K562 (cell line): ENCODE measurements around the gene RSF1. TPM values are rescaled to one million over a fixed set of nuclear protein-coding genes. Genes with fewer than 3 reads are reported as not detected.

Experiments used
- ATAC-seq: fragments of 200-7000 bp; cut with Tn5 transposase; 3 replicates; pipeline ENCODE4 v1.9.1; 2020; ENCODE audit warnings: moderate library complexity
- BruUV-seq: library from RNA; stranded (reverse); fragments of 400-500 nt; replicated peaks from 2 replicates; lab custom pipeline; 2021; lab: Mats Ljungman, UMichigan
- CTCF ChIA-PET: fragments of 300-600 bp; formaldehyde crosslinking; extraction: SDS; loops from one replicate; lab custom pipeline; 2021; ENCODE audit warnings: low intra/inter-chr PET ratio; lab: Yijun Ruan, JAX
- POLR2A ChIA-PET: fragments of 300-600, 350-650 bp; sonication (Branson Sonifier 250); formaldehyde crosslinking; extraction: SDS; loops from one replicate; lab custom pipeline; 2021; ENCODE audit warnings: antibody characterized with exemption, inconsistent platforms; lab: Yijun Ruan, JAX
- DNase-seq, 4 experiments: peaks; one replicate each; pipeline versions ENCODE4 v3.0.0 to v3.0.0-alpha.2; 2011 to 2018; ENCODE audit warnings: low spot score in 3 of 4, mixed read lengths in 3 of 4; ENCODE audit errors: extremely low read depth in 1 of 4
- FAIRE-seq: peaks from 2 replicates; lab custom pipeline; 2011; peaks lifted over from hg19 to GRCh38; lab: Jason Lieb, UNC
- H2AFZ ChIP-seq: 2 replicates; pipeline ENCODE4 v1.6.0; 2011; ENCODE audit warnings: low read depth, low read length, control low read depth, inconsistent platforms
- H3K27ac ChIP-seq: fragments of 200-600 bp; 3 replicates; pipeline ENCODE4 v1.8.0; 2011; ENCODE audit warnings: low read depth, mild to moderate bottlenecking, control low read depth, inconsistent platforms, low read length, moderate library complexity, mixed read lengths; ENCODE audit errors: extremely low read depth
- H3K27me3 ChIP-seq, 2 experiments: fragments of 300-600 bp in 1 of 2; 2 replicates in 1 of 2; 3 replicates in 1 of 2; pipeline versions ENCODE4 v1.6.0 to v1.8.0; 2011; ENCODE audit warnings: inconsistent platforms in 2 of 2, low read length in 2 of 2, mild to moderate bottlenecking in 1 of 2, mixed read lengths in 1 of 2, moderate library complexity in 1 of 2; ENCODE audit not compliant: control insufficient read depth in 2 of 2, insufficient read depth in 2 of 2
- H3K36me3 ChIP-seq: fragments of 300-600 bp; 3 replicates; pipeline ENCODE4 v1.8.0; 2011; ENCODE audit warnings: mild to moderate bottlenecking, low read length, inconsistent platforms; ENCODE audit not compliant: control insufficient read depth, insufficient read depth
- H3K4me1 ChIP-seq, 2 experiments: fragments of 200-600 bp in 1 of 2; replicated peaks in 1 of 2; 2 replicates in 1 of 2; 3 replicates in 1 of 2; pipeline versions ENCODE4 v1.5.1 to v1.8.0; 2011; ENCODE audit warnings: inconsistent platforms in 2 of 2, low read length in 2 of 2, mild to moderate bottlenecking in 1 of 2, mixed read lengths in 1 of 2, moderate library complexity in 1 of 2; ENCODE audit not compliant: control insufficient read depth in 2 of 2, insufficient read depth in 2 of 2
- H3K4me2 ChIP-seq: 2 replicates; pipeline ENCODE4 v1.6.1; 2011; ENCODE audit warnings: low read length, control low read depth, inconsistent platforms, mixed read lengths; ENCODE audit not compliant: insufficient read depth
- H3K4me3 ChIP-seq: fragments of 200-600 bp; sonication (generic), shearing (Covaris generic); 2 replicates; pipeline ENCODE4 v1.5.1; 2016; ENCODE audit warnings: control low read depth, inconsistent platforms
- H3K79me2 ChIP-seq: fragments of 200-600 bp; 3 replicates; pipeline ENCODE4 v1.8.0; 2011; ENCODE audit warnings: low read length, inconsistent platforms; ENCODE audit not compliant: control insufficient read depth, insufficient read depth
- H3K9ac ChIP-seq, 2 experiments: 2 replicates each; pipeline versions ENCODE4 v1.6.0 to v1.6.1; 2011; ENCODE audit warnings: low read depth in 2 of 2, low read length in 2 of 2, control low read depth in 1 of 2, inconsistent platforms in 1 of 2, mild to moderate bottlenecking in 1 of 2, mixed read lengths in 1 of 2; ENCODE audit not compliant: insufficient read depth in 1 of 2
- H3K9me1 ChIP-seq: one replicate; pipeline ENCODE4 v1.6.0; 2011; ENCODE audit warnings: inconsistent platforms, mild to moderate bottlenecking, low read length, moderate library complexity; ENCODE audit not compliant: control insufficient read depth, insufficient read depth
- H3K9me3 ChIP-seq: replicated peaks from 2 replicates; pipeline ENCODE4 v1.5.1; 2011; ENCODE audit warnings: low read depth, low read length, inconsistent platforms; ENCODE audit not compliant: control insufficient read depth, insufficient read depth
- H4K20me1 ChIP-seq: replicated peaks from 2 replicates; pipeline ENCODE4 v1.6.1; 2011; ENCODE audit warnings: low read length, inconsistent platforms, mixed read lengths; ENCODE audit not compliant: control insufficient read depth, insufficient read depth
- ATF3 ChIP-seq, 2 experiments: fragments of 450-650 bp in 1 of 2; sonication (generic) in 1 of 2; formaldehyde crosslinking in 1 of 2; IDR thresholded peaks in 1 of 2; conservative IDR thresholded peaks in 1 of 2; 2 replicates each; pipeline versions ENCODE4 v1.6.1 to v1.8.1; 2016 to 2023; ENCODE audit warnings: mild to moderate bottlenecking in 2 of 2, moderate library complexity in 2 of 2, inconsistent platforms in 1 of 2, missing genetic modification reagents in 1 of 2
- CBX3 ChIP-seq, 2 experiments: IDR thresholded peaks; 1 replicate in 1 of 2; 2 replicates in 1 of 2; pipeline ENCODE4 v1.6.1; 2012; ENCODE audit warnings: inconsistent platforms in 2 of 2, low read length in 2 of 2, borderline replicate concordance in 1 of 2, control low read depth in 1 of 2
- CEBPZ ChIP-seq: fragments of 150-350 bp; IDR thresholded peaks from 2 replicates; pipeline ENCODE4 v1.6.1; 2014; ENCODE audit warnings: low read depth, mild to moderate bottlenecking, low read length, borderline replicate concordance
- ESRRA ChIP-seq: fragments of 450-650 bp; IDR thresholded peaks from 2 replicates; pipeline ENCODE4 v1.6.1; 2014; ENCODE audit warnings: low read depth, mild to moderate bottlenecking, moderate library complexity, borderline replicate concordance
- GABPB2 ChIP-seq: fragments of 250-450 bp; sonication (Bioruptor Pico); conservative IDR thresholded peaks from 2 replicates; pipeline ENCODE4 v1.5.1; 2021; ENCODE audit warnings: mild to moderate bottlenecking
- IRF1 ChIP-seq: sonication (generic); formaldehyde crosslinking; IDR thresholded peaks from 2 replicates; pipeline ENCODE4 v1.8.0; 2022; ENCODE audit warnings: missing genetic modification reagents, mild to moderate bottlenecking, borderline replicate concordance
- MEIS2 ChIP-seq: fragments of 450-650 bp; IDR thresholded peaks from 2 replicates; pipeline ENCODE4 v1.6.1; 2014; ENCODE audit warnings: mild to moderate bottlenecking; ENCODE audit not compliant: partially characterized antibody
- TRIM24 ChIP-seq, 2 experiments: fragments of 450-650 bp; IDR thresholded peaks; 2 replicates each; pipeline ENCODE4 v1.6.1; 2016
- ZFP36 ChIP-seq: fragments of 150-350 bp; IDR thresholded peaks from 2 replicates; pipeline ENCODE4 v1.6.1; 2018; ENCODE audit warnings: low read length, low read depth; ENCODE audit not compliant: partially characterized antibody
- ZKSCAN1 ChIP-seq: fragments of 150-350 bp; IDR thresholded peaks from 2 replicates; pipeline ENCODE4 v1.6.1; 2016; ENCODE audit warnings: low read depth, low read length
- ZNF12 ChIP-seq: sonication (generic); formaldehyde crosslinking; IDR thresholded peaks from 2 replicates; pipeline ENCODE4 v1.4.0; 2020; ENCODE audit warnings: mild to moderate bottlenecking, missing genetic modification reagents
- ZNF280A ChIP-seq: fragments of 450-650 bp; IDR thresholded peaks from 2 replicates; pipeline ENCODE4 v1.6.1; 2018; ENCODE audit warnings: mild to moderate bottlenecking, low read depth; ENCODE audit not compliant: partially characterized antibody
- ZNF354B ChIP-seq: fragments of 250-450 bp; sonication (Bioruptor Pico); IDR thresholded peaks from 2 replicates; pipeline ENCODE4 v1.4.0; 2020
- WGBS: fragments of 100-300 bp; shearing (Covaris generic); methylation state at CpG from one replicate; pipeline ENCODE4 v1.1.6; 2016; ENCODE audit warnings: low coverage, mixed read lengths; ENCODE audit not compliant: insufficient coverage; ENCODE audit errors: missing lambda C conversion rate; 5-methylcytosine and 5-hydroxymethylcytosine counted together
- in situ Hi-C: fragments of 300-500 bp; cut with MboI; formaldehyde crosslinking; loops from 4 replicates; pipeline ENCODE4 v1.15.0; 2018; ENCODE audit warnings: inconsistent platforms, mixed read lengths
- intact Hi-C: fragments of 100-400 bp; cut with micrococcal nuclease; formaldehyde crosslinking; loops from 2 replicates; pipeline ENCODE4 v1.14.2; 2022
- polyA plus RNA-seq, 8 experiments: library from polyadenylated mRNA; depleted of rRNA in 4 of 8; stranded (reverse) in 5 of 8; unstranded in 3 of 8; fragments of >200 nt; fragmentation: Nextera tagmentation in 2 of 8; fragmentation: Illumina TruSeq in 1 of 8; extraction: Ambion mirVana in 2 of 8; extraction: Trizol in 1 of 8; gene quantifications; 2 replicates each; pipeline versions ENCODE4 v1.2.1 to v1.2.3, GENCODE V29; 2011 to 2014; ENCODE audit warnings: inconsistent platforms in 1 of 8, missing spikeins in 1 of 8
- total RNA-seq, 7 experiments: library from RNA; depleted of rRNA in 6 of 7; stranded (reverse); fragments of >200 nt in 6 of 7; fragmentation: Illumina TruSeq in 2 of 7; extraction: Trizol in 2 of 7; gene quantifications; 2 replicates each; pipeline versions ENCODE4 v1.2.1 to v1.2.3, GENCODE V29; 2011 to 2021; ENCODE audit warnings: low replicate concordance in 1 of 7
- TF ChIP-seq, protein P1 (sequence below): fragments of 450-650 bp; IDR thresholded peaks from 2 replicates; pipeline ENCODE4 v1.6.1; 2016

RSF1 gene
- total and polyA plus RNA-seq, 9 of the 15 experiments (the other 6 are each of a cell fraction or from before 2014, with no cell fraction given), result 9.7 to 63.6 (median 42.8) TPM

DNA sequence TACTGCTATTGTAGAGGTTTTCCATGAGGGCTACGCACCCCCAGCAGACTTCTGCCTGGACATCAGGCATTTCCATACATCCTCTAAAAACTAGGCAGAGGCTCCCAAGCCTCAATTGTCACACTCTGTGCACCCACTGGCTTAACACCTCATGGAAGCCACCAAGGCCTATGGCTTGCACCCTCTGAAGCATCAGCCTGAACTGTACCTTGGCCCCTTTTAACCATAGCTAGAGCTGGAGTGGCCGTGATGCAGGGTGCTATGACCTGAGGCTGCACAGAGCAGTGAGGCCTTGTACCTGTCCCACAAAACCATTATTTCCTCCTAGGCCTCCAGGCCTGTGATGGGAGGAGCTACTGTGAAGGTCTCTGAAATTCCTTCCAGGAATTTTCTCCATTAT lies 34.3 kb upstream of the RSF1 start:
- H3K27ac ChIP-seq, result no peak overlapping the region
- in situ Hi-C loops (no loop called here), intact Hi-C loops (no loop called here)
- no peaks in the 10 kb centered on the region for H3K4me1 ChIP-seq
- POLR2A ChIA-PET, result interaction anchor here (0.6 kb wide), 1 partner anchor 537 kb away, joined by 3 read pairs; no protein-coding TSS in a partner anchor
- no peaks in the 10 kb centered on the region for H3K36me3 ChIP-seq
- whole genome bisulfite sequencing, result 78% methylated on average over 2 of the region's 2 CpGs
- FAIRE-seq (no peak), DNase-seq (peak in 1 of 4 experiments; percentile 14), ATAC-seq (no peak)
- H3K27me3 ChIP-seq, result no peaks in the 10 kb centered on the region
- H3K9me1 ChIP-seq, result no peaks in the 10 kb centered on the region
- no peak overlapping the region for H2AFZ ChIP-seq
- no peaks in the 10 kb centered on the region for H3K79me2 ChIP-seq
- CTCF ChIA-PET, result no interaction called here
- H3K4me2 ChIP-seq, result no peak overlapping the region
- peaks cover 8% of the 10 kb centered on the region; the same call in 1 of the 2 replicates for H3K9me3 ChIP-seq
- H3K4me3 ChIP-seq, result no peak overlapping the region
- no peak overlapping the region for H3K9ac ChIP-seq
- no peaks in the 10 kb centered on the region for H4K20me1 ChIP-seq
- BruUV-seq, result no TSS peak
- TF ChIP-seq IRF1 (CRISPR knock-in tag), result no peak
- TF ChIP-seq MEIS2, result no peak
- TF ChIP-seq ZFP36, result peak; percentile 93
- peak; percentile 57 for TF ChIP-seq ZNF280A
- TF ChIP-seq TRIM24 (IDR thresholded peaks at IDR 0.05), result 0 out of 4 replicates have a peak, but pooled peaks of 1 of the 2 experiments have one; percentile 48
- TF ChIP-seq ATF3 (IDR thresholded peaks at IDR 0.05), result no peak
- TF ChIP-seq ATF3 (CRISPR knock-in tag; conservative IDR thresholded peaks at IDR 0.05), result no peak
- TF ChIP-seq CEBPZ, result peak; percentile 82
- TF ChIP-seq ZNF354B (CRISPR knock-in tag), result no peak
- TF ChIP-seq CBX3 (IDR thresholded peaks at IDR 0.05; ENCODE audit: borderline replicate concordance in 1 of 2, low read length in 2 of 2), result peak in 1 of 2 experiments; percentile 95; a peak in 2 of 3 replicates
- no peak for TF ChIP-seq GABPB2
- no peak for TF ChIP-seq ESRRA
- TF ChIP-seq, protein P1, sequence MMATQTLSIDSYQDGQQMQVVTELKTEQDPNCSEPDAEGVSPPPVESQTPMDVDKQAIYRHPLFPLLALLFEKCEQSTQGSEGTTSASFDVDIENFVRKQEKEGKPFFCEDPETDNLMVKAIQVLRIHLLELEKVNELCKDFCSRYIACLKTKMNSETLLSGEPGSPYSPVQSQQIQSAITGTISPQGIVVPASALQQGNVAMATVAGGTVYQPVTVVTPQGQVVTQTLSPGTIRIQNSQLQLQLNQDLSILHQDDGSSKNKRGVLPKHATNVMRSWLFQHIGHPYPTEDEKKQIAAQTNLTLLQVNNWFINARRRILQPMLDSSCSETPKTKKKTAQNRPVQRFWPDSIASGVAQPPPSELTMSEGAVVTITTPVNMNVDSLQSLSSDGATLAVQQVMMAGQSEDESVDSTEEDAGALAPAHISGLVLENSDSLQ, result no peak
- TF ChIP-seq ZNF12 (CRISPR knock-in tag), result no peak
- TF ChIP-seq ZKSCAN1, result no peak
